GM13976 (cell line): Measurements from ENCODE around the gene ATP6V0D1.

ENCODE experiments used
- DNase-seq: peaks from one replicate; pipeline ENCODE4 v3.0.0; 2012; ENCODE audit warnings: low spot score
- in situ Hi-C: fragments of 300-500 bp; cut with MboI; formaldehyde crosslinking; loops from one replicate; pipeline ENCODE4 v1.12.0; 2022; ENCODE audit warnings: low sequenced_read_pairs, mixed read lengths, inconsistent platforms; ENCODE audit not compliant: unreplicated experiment
- TF ChIP-seq, protein P1 (sequence below): IDR thresholded peaks from 2 replicates; pipeline ENCODE4 v1.5.1; 2012; ENCODE audit warnings: borderline replicate concordance, mild to moderate bottlenecking; ENCODE audit not compliant: insufficient read depth; ENCODE audit errors: extremely low read depth, missing control alignments, control extremely low read depth

The ATP6V0D1 gene

DNA sequence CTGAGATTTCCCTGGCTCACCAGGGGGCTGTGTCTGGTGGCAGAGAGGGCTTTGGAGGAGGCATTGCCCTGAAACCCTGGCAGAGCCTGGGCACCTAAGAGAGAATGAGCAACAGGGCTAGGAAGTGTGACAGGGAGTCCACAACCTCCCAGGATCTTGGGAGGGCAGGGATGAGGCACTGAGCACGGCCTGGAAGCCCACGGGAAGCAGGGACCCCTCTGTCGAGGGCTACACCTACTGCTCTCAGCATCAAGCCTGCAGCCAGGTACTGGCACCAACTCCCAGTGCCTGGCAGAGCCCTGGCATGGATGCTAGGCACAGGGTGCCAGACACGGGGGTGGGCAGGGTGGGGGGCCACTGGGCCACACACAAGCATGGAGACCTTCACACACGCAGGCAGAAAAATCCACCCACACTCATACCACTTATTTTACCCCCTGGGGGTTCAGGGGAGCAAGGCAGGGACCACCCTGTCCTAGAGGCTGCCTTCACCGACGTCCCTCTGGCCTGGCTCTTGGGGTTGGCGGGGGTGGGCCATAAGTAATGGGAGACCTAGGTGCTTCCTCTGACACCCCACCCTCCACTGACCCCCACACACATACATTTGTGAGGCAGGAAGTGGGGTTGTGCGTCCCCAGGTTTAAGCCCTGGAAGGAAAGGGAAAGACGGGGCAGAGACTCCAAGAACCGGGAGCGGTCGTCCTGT lies 51.0 kb downstream of the ATP6V0D1 start:
- TF ChIP-seq, protein P1, sequence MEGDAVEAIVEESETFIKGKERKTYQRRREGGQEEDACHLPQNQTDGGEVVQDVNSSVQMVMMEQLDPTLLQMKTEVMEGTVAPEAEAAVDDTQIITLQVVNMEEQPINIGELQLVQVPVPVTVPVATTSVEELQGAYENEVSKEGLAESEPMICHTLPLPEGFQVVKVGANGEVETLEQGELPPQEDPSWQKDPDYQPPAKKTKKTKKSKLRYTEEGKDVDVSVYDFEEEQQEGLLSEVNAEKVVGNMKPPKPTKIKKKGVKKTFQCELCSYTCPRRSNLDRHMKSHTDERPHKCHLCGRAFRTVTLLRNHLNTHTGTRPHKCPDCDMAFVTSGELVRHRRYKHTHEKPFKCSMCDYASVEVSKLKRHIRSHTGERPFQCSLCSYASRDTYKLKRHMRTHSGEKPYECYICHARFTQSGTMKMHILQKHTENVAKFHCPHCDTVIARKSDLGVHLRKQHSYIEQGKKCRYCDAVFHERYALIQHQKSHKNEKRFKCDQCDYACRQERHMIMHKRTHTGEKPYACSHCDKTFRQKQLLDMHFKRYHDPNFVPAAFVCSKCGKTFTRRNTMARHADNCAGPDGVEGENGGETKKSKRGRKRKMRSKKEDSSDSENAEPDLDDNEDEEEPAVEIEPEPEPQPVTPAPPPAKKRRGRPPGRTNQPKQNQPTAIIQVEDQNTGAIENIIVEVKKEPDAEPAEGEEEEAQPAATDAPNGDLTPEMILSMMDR, result no peak
- in situ Hi-C loops, result no loop called here
- DNase-seq, result no peak

DNA sequence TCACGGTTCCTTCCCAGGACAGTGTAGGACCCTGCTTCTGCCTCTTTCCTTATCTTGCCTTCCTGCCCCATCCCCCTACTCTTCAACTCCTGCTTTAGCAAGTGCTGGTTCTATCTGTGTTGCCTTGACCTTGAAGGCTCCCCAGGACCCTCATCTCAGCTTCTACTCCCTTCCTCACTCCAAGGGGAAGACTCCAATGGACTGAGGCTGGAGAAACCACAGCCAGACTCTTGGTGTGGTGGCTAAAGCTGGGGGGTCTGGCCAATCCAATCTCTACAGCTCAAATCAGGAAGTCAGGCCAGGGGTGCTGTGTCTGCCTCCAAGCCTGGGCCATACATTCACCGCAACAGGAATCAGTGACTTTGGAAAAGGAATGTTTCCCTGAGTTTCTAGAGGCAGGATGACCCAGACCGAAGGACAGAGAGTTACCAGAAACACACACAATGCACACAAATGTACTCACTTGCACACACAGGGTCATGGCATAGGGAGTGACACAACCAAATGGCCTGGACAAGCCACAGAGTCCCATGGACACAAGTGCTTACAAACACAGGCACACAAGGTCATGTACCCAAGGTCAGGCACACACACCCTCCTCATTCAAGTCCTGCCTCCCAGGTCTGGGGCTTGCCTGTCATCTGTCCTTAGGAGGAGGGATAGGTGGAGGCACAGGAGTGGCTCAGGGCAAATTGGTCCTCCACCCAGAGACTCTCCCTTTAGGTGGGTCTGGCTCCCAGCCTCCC lies 51.7 kb downstream of the ATP6V0D1 start:
- in situ Hi-C loops, result no loop called here
- TF ChIP-seq, protein P1, result no peak
- DNase-seq, result no peak

DNA sequence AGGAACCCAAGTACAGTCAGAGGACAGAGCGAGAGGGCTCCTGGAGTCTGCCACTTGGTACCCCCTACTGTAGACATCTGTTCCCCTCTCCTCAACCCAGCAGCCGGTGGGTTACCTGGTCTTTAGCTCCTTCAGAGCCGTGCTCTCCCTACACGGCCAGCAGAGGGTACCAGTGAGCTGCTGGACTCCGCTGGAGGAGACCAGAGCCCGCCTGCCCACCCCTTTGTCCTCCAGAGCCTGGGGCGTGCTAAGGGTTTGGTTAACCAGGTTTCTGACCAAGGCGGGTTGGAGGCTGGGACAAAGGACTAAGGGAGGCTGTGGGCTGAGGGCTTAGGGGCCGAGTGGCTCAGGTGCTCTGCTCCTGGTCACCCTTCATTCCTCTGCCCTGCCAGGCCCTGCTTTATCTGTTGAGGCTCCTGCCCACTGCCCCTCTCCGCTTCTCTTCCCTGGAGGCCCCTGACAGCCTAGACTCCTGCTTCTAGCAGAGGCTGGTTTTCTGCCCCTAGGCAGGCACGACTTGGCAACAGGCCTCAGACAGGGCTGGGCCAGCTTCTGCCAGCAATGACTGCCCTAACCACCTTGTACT lies 52.7 kb downstream of the ATP6V0D1 start:
- TF ChIP-seq, protein P1, result peak; percentile 86
- peak; percentile 83 for DNase-seq
- in situ Hi-C loops, result no loop called here

DNA sequence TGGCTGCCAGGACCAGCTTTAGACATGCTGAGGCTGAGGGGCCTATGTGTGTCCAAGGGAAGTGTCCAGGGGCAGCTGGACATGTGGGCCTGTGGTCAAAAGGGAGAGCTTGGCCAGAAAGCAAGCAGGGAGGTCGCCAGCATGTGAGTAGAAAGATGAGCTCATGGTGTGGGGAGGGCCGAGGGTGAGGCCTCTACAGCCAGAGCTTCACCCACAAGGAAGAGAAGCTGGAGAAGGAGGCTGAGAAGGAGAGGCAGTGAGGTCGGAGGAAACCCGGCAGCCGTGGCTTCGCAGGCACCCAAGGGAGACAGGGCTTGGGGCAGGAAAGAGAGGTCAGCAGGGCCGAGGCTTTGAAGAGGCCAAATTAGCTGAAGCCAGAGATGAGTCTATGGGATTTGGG lies 54.0 kb downstream of the ATP6V0D1 start:
- in situ Hi-C loops, result no loop called here
- TF ChIP-seq, protein P1, result no peak
- no peak for DNase-seq

DNA sequence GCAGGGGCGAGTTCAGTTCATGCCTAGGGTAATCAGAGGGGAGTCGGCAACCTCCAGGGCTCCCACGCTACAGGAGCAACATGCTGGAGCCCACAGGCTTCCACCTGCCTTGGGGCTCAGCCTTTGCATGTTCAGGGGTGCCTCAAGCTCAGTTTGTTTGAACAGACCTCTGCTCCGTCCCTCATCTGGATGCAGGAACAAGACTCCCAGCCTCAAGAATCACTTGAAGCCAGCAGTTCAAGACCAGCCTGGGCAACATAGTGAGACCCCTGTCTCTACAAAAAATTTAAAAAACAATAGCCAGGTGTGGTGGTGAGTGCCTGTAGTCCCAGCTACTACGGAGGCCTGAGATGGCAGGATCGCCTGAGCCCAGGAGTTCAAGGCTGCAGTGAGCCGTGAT lies 54.9 kb downstream of the ATP6V0D1 start:
- TF ChIP-seq, protein P1, result no peak
- DNase-seq, result no peak
- in situ Hi-C loops, result no loop called here

DNA sequence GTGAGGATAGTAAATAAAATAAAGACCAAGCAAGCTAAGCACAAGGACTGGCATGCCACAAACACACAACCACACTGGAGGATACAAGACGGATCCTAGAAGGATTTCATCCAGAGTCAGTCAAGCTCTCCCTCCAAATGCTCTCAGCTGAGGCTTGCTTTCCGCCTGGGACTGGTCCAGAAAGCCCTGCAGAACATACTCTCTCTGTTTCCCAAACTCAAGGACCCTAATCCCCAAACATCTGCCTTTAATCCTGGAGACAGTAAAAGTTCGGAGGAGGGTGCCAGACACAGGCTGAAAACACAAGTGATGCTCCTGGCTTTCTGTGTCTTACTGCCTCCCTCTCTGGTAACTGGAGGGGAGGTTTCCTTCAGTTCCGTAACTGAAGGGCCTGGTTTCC lies 55.4 kb downstream of the ATP6V0D1 start:
- in situ Hi-C loops, result no loop called here
- DNase-seq, result no peak
- TF ChIP-seq, protein P1, result no peak
